Osteoblast (primary cell): Measurements from ENCODE around the gene HOXC13. TPM values are rescaled to one million over a fixed set of nuclear protein-coding genes. Genes with fewer than 3 reads are reported as not detected.

Experiments used
- DNase-seq: peaks from one replicate; pipeline ENCODE4 v3.0.0; 2011; ENCODE audit warnings: low spot score, mixed read lengths; ENCODE audit not compliant: insufficient read length; ENCODE audit errors: missing footprints
- H2AFZ ChIP-seq: 2 replicates; pipeline ENCODE4 v1.6.0; 2011; ENCODE audit warnings: mild to moderate bottlenecking, low read length
- H3K27ac ChIP-seq: 2 replicates; pipeline ENCODE4 v1.5.1; 2011; ENCODE audit warnings: mild to moderate bottlenecking, low read depth, low read length, moderate library complexity
- H3K27me3 ChIP-seq: 2 replicates; pipeline ENCODE4 v1.6.0; 2012; ENCODE audit warnings: mild to moderate bottlenecking, control low read depth, inconsistent platforms, low read length, moderate library complexity; ENCODE audit not compliant: insufficient read depth
- H3K36me3 ChIP-seq: 2 replicates; pipeline ENCODE4 v1.5.1; 2011; ENCODE audit warnings: mild to moderate bottlenecking, low read length, control low read depth, moderate library complexity; ENCODE audit not compliant: insufficient read depth
- H3K4me1 ChIP-seq: 2 replicates; pipeline ENCODE4 v1.5.1; 2011; ENCODE audit warnings: mild to moderate bottlenecking, low read length, control low read depth, moderate library complexity; ENCODE audit not compliant: insufficient read depth
- H3K4me2 ChIP-seq: 2 replicates; pipeline ENCODE4 v1.6.0; 2011; ENCODE audit warnings: mild to moderate bottlenecking, low read length; ENCODE audit not compliant: insufficient read depth
- H3K4me3 ChIP-seq: fragments of 200-600 bp; sonication (generic); 3 replicates; pipeline ENCODE4 v1.5.1; 2012; ENCODE audit warnings: mild to moderate bottlenecking, low read length, inconsistent platforms; ENCODE audit not compliant: insufficient read depth
- H3K79me2 ChIP-seq: 2 replicates; pipeline ENCODE4 v1.6.0; 2012; ENCODE audit warnings: mild to moderate bottlenecking, low read length, control low read depth, inconsistent platforms; ENCODE audit not compliant: insufficient read depth
- H3K9me3 ChIP-seq: 2 replicates; pipeline ENCODE4 v1.5.1; 2011; ENCODE audit warnings: low read depth, low read length, control low read depth
- H4K20me1 ChIP-seq: 2 replicates; pipeline ENCODE4 v1.6.0; 2012; ENCODE audit warnings: mild to moderate bottlenecking, low read length, control low read depth; ENCODE audit not compliant: insufficient read depth
- CTCF ChIP-seq: IDR thresholded peaks from 2 replicates; pipeline ENCODE4 v1.5.1; 2011; ENCODE audit warnings: mild to moderate bottlenecking, low read depth, low read length, moderate library complexity; ENCODE audit errors: extremely low read depth
- total RNA-seq: library from RNA; depleted of rRNA; stranded (reverse); fragments of >200 nt; gene quantifications from 2 replicates; pipeline ENCODE4 v1.2.3, GENCODE V29; 2012

Gene HOXC13
- total RNA-seq, 1 donor, result not detected

- Histone ChIP-seq H3K36me3 (no peaks in the 10 kb centered on the region), H3K4me3 (no peak overlapping the region), H4K20me1 (no peaks in the 10 kb centered on the region), H3K27me3 (peaks cover 12% of the 10 kb centered on the region), H3K9me3 (no peaks in the 10 kb centered on the region), H3K4me2 (no peak overlapping the region), H3K79me2 (no peaks in the 10 kb centered on the region), H3K4me1 (peaks cover 9% of the 10 kb centered on the region), H3K27ac (no peak overlapping the region), H2AFZ (no peak overlapping the region)
- no peak for TF ChIP-seq CTCF
- DNase-seq, result no peak
Observed at GRCh38 chr12:53976172-53976822, 37.7 kb downstream of the HOXC13 start.

- no peaks in the 10 kb centered on the region for H3K36me3 ChIP-seq
- DNase-seq, result no peak
- H3K4me1 ChIP-seq, result peaks cover 9% of the 10 kb centered on the region
- no peak overlapping the region for H3K4me3 ChIP-seq
- H3K79me2 ChIP-seq, result no peaks in the 10 kb centered on the region
- H3K9me3 ChIP-seq, result no peaks in the 10 kb centered on the region
- no peak for TF ChIP-seq CTCF
- H3K27ac ChIP-seq, result no peak overlapping the region
- H4K20me1 ChIP-seq, result no peaks in the 10 kb centered on the region
- H3K4me2 ChIP-seq, result no peak overlapping the region
- peaks cover 5% of the 10 kb centered on the region for H3K27me3 ChIP-seq
- H2AFZ ChIP-seq, result no peak overlapping the region
Observed at GRCh38 chr12:53976823-53977595, 38.4 kb downstream of the HOXC13 start.

GRCh38 chr12:53977596-53978445 is 39.2 kb downstream of the HOXC13 start:
- H3K36me3 ChIP-seq, result no peaks in the 10 kb centered on the region
- DNase-seq, result no peak
- H3K4me1 ChIP-seq, result peaks cover 3% of the 10 kb centered on the region
- no peak overlapping the region for H2AFZ ChIP-seq
- H3K27me3 ChIP-seq, result no peaks in the 10 kb centered on the region
- TF ChIP-seq CTCF, result no peak
- H3K4me3 ChIP-seq, result no peak overlapping the region
- H3K27ac ChIP-seq, result no peak overlapping the region
- no peaks in the 10 kb centered on the region for H4K20me1 ChIP-seq
- H3K9me3 ChIP-seq, result no peaks in the 10 kb centered on the region
- H3K79me2 ChIP-seq, result no peaks in the 10 kb centered on the region
- H3K4me2 ChIP-seq, result peak overlapping the region; percentile 41
